ENCODE data around the gene ATP6V1F. TPM values are rescaled to one million over a fixed set of nuclear protein-coding genes. Genes with fewer than 3 reads are reported as not detected.
A peak's percentile ranks its signal among the peaks of the same experiment; 100 is the strongest.

The ATP6V1F gene
- total and polyA plus RNA-seq, 2 donors (not counting 1 experiment from before 2014, with no cell fraction given), result 124 to 167 TPM

DNA sequence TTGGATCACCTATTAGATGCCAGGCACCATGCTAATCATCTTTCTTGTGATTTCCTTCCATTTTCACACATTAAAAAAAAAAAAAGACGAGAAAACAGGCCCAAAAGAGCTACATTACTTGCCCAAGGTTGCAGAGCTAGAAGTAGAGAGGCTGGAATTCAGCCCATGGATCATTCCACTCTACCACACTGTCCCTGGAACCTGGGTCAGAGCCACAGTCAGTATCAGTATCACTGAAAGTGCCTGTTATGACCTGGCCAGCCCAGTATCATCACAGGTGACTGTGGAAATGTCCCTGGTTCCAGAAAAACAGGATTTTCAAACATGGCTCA, 35.8 kb upstream of the ATP6V1F start:
- TF ChIP-seq EZH2 (IDR thresholded peaks at IDR 0.05; ENCODE audit: low read length, missing control alignments), result no peak
- Histone ChIP-seq H3K27ac (ENCODE audit: insufficient read depth, low read length) (peak overlapping the region; percentile 54), H3K4me3 (replicated peaks in 1 of 4; ENCODE audit: control extremely low read depth in 1 of 4, insufficient read depth in 1 of 4, low read depth in 3 of 4, low read length in 4 of 4) (no peak overlapping the region), H3K9ac (ENCODE audit: insufficient read depth, low read length) (no peak overlapping the region), H2AFZ (ENCODE audit: low read length) (no peak overlapping the region), H3K4me2 (ENCODE audit: extremely low read depth, insufficient read depth, low read length) (no peak overlapping the region), H3K79me2 (ENCODE audit: control insufficient read depth, insufficient read depth, low read length) (peaks cover 15% of the 10 kb centered on the region), H3K36me3 (ENCODE audit: control insufficient read depth, insufficient read depth, low read length) (no peaks in the 10 kb centered on the region), H3K27me3 (ENCODE audit: control insufficient read depth, insufficient read depth, low read length) (no peaks in the 10 kb centered on the region), H3K9me3 (ENCODE audit: control insufficient read depth, insufficient read depth, low read depth, low read length) (no peaks in the 10 kb centered on the region), H3K4me1 (ENCODE audit: control insufficient read depth, extremely low read depth, insufficient read depth, low read length) (peaks cover 21% of the 10 kb centered on the region), H4K20me1 (ENCODE audit: control insufficient read depth, extremely low read depth, insufficient read depth, low read length) (no peaks in the 10 kb centered on the region)
- DNase-seq (ENCODE audit: low read depth in 2 of 2), result no peak

DNA sequence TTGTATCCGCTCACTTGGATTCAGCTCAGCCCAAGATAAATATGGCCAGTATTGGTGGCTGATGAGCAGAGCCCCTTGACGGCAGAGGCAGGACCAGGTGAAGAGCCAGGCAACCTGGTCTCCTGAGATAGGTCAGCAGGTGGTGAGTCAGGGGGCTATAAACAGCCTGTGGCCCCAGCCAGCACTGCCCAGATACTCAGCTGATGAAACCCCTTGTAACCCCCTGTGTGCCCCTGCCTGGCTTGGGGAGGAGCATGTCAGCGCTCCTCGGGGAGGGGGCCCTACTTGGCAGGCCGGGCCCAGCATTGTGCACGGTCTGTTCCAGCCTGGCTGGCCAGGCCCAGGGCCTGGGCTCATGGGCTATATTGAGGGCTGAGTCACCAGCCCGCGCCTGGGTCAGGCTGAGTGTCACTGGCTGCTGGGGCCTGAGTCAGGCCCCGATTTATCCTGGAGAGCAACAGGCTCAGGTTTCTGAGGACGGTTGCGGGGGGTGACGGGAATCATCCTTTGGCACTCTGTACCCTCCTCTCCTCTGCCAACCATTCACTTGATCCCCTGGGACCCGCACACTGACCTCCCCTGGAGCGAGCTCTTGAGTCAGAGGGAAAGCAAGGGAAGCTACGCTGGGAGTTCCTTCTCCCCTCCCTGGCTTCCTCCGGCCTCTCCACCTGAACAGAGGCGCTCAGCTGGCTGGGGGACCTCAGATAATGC, 35.3 kb upstream of the ATP6V1F start:
- H3K27ac ChIP-seq (ENCODE audit: insufficient read depth, low read length), result peak overlapping the region; percentile 54
- H3K4me3 ChIP-seq (replicated peaks in 1 of 4; ENCODE audit: control extremely low read depth in 1 of 4, insufficient read depth in 1 of 4, low read depth in 3 of 4, low read length in 4 of 4), result no peak overlapping the region
- H3K4me1 ChIP-seq (ENCODE audit: control insufficient read depth, extremely low read depth, insufficient read depth, low read length), result peaks cover 22% of the 10 kb centered on the region
- no peaks in the 10 kb centered on the region for H3K36me3 ChIP-seq (ENCODE audit: control insufficient read depth, insufficient read depth, low read length)
- no peak overlapping the region for H3K4me2 ChIP-seq (ENCODE audit: extremely low read depth, insufficient read depth, low read length)
- peaks cover 20% of the 10 kb centered on the region for H3K79me2 ChIP-seq (ENCODE audit: control insufficient read depth, insufficient read depth, low read length)
- H3K27me3 ChIP-seq (ENCODE audit: control insufficient read depth, insufficient read depth, low read length), result no peaks in the 10 kb centered on the region
- no peaks in the 10 kb centered on the region for H3K9me3 ChIP-seq (ENCODE audit: control insufficient read depth, insufficient read depth, low read depth, low read length)
- no peak overlapping the region for H2AFZ ChIP-seq (ENCODE audit: low read length)
- TF ChIP-seq EZH2 (IDR thresholded peaks at IDR 0.05; ENCODE audit: low read length, missing control alignments), result no peak
- TF ChIP-seq, protein P1, sequence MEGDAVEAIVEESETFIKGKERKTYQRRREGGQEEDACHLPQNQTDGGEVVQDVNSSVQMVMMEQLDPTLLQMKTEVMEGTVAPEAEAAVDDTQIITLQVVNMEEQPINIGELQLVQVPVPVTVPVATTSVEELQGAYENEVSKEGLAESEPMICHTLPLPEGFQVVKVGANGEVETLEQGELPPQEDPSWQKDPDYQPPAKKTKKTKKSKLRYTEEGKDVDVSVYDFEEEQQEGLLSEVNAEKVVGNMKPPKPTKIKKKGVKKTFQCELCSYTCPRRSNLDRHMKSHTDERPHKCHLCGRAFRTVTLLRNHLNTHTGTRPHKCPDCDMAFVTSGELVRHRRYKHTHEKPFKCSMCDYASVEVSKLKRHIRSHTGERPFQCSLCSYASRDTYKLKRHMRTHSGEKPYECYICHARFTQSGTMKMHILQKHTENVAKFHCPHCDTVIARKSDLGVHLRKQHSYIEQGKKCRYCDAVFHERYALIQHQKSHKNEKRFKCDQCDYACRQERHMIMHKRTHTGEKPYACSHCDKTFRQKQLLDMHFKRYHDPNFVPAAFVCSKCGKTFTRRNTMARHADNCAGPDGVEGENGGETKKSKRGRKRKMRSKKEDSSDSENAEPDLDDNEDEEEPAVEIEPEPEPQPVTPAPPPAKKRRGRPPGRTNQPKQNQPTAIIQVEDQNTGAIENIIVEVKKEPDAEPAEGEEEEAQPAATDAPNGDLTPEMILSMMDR (conservative IDR thresholded peaks at IDR 0.05 in 1 of 2, IDR thresholded peaks at IDR 0.05 in 1 of 2; ENCODE audit: low read depth in 1 of 2, low read length in 2 of 2), result no peak
- peak; percentile 83 for DNase-seq (ENCODE audit: low read depth in 2 of 2)
- H4K20me1 ChIP-seq (ENCODE audit: control insufficient read depth, extremely low read depth, insufficient read depth, low read length), result no peaks in the 10 kb centered on the region
- H3K9ac ChIP-seq (ENCODE audit: insufficient read depth, low read length), result no peak overlapping the region

DNA sequence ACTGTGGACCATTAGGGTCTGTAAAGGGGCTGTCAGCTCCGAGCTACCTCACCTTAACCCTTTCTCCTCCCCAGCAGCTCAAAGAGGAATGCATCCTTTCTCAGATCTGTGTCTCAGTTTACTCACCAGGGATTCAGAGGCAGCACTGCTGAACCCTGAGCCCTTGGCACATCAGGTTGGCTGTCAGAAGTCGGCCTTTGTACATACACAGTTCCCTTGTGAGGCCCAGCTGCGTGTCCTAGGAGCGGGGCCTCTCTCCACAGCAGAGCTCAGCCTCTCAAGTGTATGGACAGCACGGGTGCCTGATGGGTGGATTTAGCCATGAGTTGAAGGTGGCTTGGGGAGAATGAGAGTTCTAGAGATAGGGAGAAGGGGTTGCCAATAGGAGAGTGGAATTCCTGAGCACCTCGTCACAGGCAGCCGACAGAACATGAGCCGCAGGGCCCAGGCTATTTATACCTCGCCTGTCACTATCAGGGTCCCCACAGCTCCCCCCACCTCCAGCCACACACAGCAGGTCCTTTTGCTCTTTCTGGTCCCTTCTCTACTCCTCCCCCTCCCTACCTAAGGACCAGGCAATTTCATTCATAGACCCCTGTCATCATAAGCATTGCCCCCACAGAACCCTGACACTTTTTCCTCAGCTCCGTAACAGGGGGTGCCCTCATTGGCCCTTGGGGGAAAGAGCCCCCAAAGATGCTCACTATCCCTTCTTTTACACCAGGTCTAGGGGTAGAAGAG, 34.5 kb upstream of the ATP6V1F start:
- H3K36me3 ChIP-seq (ENCODE audit: control insufficient read depth, insufficient read depth, low read length), result no peaks in the 10 kb centered on the region
- H3K9ac ChIP-seq (ENCODE audit: insufficient read depth, low read length), result no peak overlapping the region
- H3K9me3 ChIP-seq (ENCODE audit: control insufficient read depth, insufficient read depth, low read depth, low read length), result no peaks in the 10 kb centered on the region
- peaks cover 26% of the 10 kb centered on the region for H3K79me2 ChIP-seq (ENCODE audit: control insufficient read depth, insufficient read depth, low read length)
- no peak overlapping the region for H2AFZ ChIP-seq (ENCODE audit: low read length)
- H3K27me3 ChIP-seq (ENCODE audit: control insufficient read depth, insufficient read depth, low read length), result no peaks in the 10 kb centered on the region
- TF ChIP-seq, protein P1 (conservative IDR thresholded peaks at IDR 0.05 in 1 of 2, IDR thresholded peaks at IDR 0.05 in 1 of 2; ENCODE audit: low read depth in 1 of 2, low read length in 2 of 2), result no peak
- TF ChIP-seq EZH2 (IDR thresholded peaks at IDR 0.05; ENCODE audit: low read length, missing control alignments), result no peak
- no peaks in the 10 kb centered on the region for H4K20me1 ChIP-seq (ENCODE audit: control insufficient read depth, extremely low read depth, insufficient read depth, low read length)
- DNase-seq (ENCODE audit: low read depth in 2 of 2), result peak; percentile 67 to 91
- H3K4me2 ChIP-seq (ENCODE audit: extremely low read depth, insufficient read depth, low read length), result peak overlapping the region; percentile 54
- no peak overlapping the region for H3K4me3 ChIP-seq (replicated peaks in 1 of 4; ENCODE audit: control extremely low read depth in 1 of 4, insufficient read depth in 1 of 4, low read depth in 3 of 4, low read length in 4 of 4)
- peak overlapping the region; percentile 35 for H3K27ac ChIP-seq (ENCODE audit: insufficient read depth, low read length)
- H3K4me1 ChIP-seq (ENCODE audit: control insufficient read depth, extremely low read depth, insufficient read depth, low read length), result peaks cover 23% of the 10 kb centered on the region
